K562 (cell line): Measurements from ENCODE around the gene COL4A1. TPM values are rescaled to one million over a fixed set of nuclear protein-coding genes. Genes with fewer than 3 reads are reported as not detected.

ENCODE experiments used
- ATAC-seq: fragments of 200-7000 bp; cut with Tn5 transposase; 3 replicates; pipeline ENCODE4 v1.9.1; 2020; ENCODE audit warnings: moderate library complexity
- BruUV-seq: library from RNA; stranded (reverse); fragments of 400-500 nt; replicated peaks from 2 replicates; lab custom pipeline; 2021; lab: Mats Ljungman, UMichigan
- CTCF ChIA-PET: fragments of 300-600 bp; formaldehyde crosslinking; extraction: SDS; loops from one replicate; lab custom pipeline; 2021; ENCODE audit warnings: low intra/inter-chr PET ratio; lab: Yijun Ruan, JAX
- POLR2A ChIA-PET: fragments of 300-600, 350-650 bp; sonication (Branson Sonifier 250); formaldehyde crosslinking; extraction: SDS; loops from one replicate; lab custom pipeline; 2021; ENCODE audit warnings: antibody characterized with exemption, inconsistent platforms; lab: Yijun Ruan, JAX
- DNase-seq, 4 experiments: peaks; one replicate each; pipeline versions ENCODE4 v3.0.0 to v3.0.0-alpha.2; 2011 to 2018; ENCODE audit warnings: low spot score in 3 of 4, mixed read lengths in 3 of 4; ENCODE audit errors: extremely low read depth in 1 of 4
- FAIRE-seq: peaks from 2 replicates; lab custom pipeline; 2011; peaks lifted over from hg19 to GRCh38; lab: Jason Lieb, UNC
- H2AFZ ChIP-seq: 2 replicates; pipeline ENCODE4 v1.6.0; 2011; ENCODE audit warnings: low read depth, low read length, control low read depth, inconsistent platforms
- H3K27ac ChIP-seq: fragments of 200-600 bp; 3 replicates; pipeline ENCODE4 v1.8.0; 2011; ENCODE audit warnings: low read depth, mild to moderate bottlenecking, control low read depth, inconsistent platforms, low read length, moderate library complexity, mixed read lengths; ENCODE audit errors: extremely low read depth
- H3K27me3 ChIP-seq, 2 experiments: fragments of 300-600 bp in 1 of 2; 2 replicates in 1 of 2; 3 replicates in 1 of 2; pipeline versions ENCODE4 v1.6.0 to v1.8.0; 2011; ENCODE audit warnings: inconsistent platforms in 2 of 2, low read length in 2 of 2, mild to moderate bottlenecking in 1 of 2, mixed read lengths in 1 of 2, moderate library complexity in 1 of 2; ENCODE audit not compliant: control insufficient read depth in 2 of 2, insufficient read depth in 2 of 2
- H3K36me3 ChIP-seq: fragments of 300-600 bp; 3 replicates; pipeline ENCODE4 v1.8.0; 2011; ENCODE audit warnings: mild to moderate bottlenecking, low read length, inconsistent platforms; ENCODE audit not compliant: control insufficient read depth, insufficient read depth
- H3K4me1 ChIP-seq, 2 experiments: fragments of 200-600 bp in 1 of 2; replicated peaks in 1 of 2; 2 replicates in 1 of 2; 3 replicates in 1 of 2; pipeline versions ENCODE4 v1.5.1 to v1.8.0; 2011; ENCODE audit warnings: inconsistent platforms in 2 of 2, low read length in 2 of 2, mild to moderate bottlenecking in 1 of 2, mixed read lengths in 1 of 2, moderate library complexity in 1 of 2; ENCODE audit not compliant: control insufficient read depth in 2 of 2, insufficient read depth in 2 of 2
- H3K4me2 ChIP-seq: 2 replicates; pipeline ENCODE4 v1.6.1; 2011; ENCODE audit warnings: low read length, control low read depth, inconsistent platforms, mixed read lengths; ENCODE audit not compliant: insufficient read depth
- H3K4me3 ChIP-seq: fragments of 200-600 bp; sonication (generic), shearing (Covaris generic); 2 replicates; pipeline ENCODE4 v1.5.1; 2016; ENCODE audit warnings: control low read depth, inconsistent platforms
- H3K79me2 ChIP-seq: fragments of 200-600 bp; 3 replicates; pipeline ENCODE4 v1.8.0; 2011; ENCODE audit warnings: low read length, inconsistent platforms; ENCODE audit not compliant: control insufficient read depth, insufficient read depth
- H3K9ac ChIP-seq, 2 experiments: 2 replicates each; pipeline versions ENCODE4 v1.6.0 to v1.6.1; 2011; ENCODE audit warnings: low read depth in 2 of 2, low read length in 2 of 2, control low read depth in 1 of 2, inconsistent platforms in 1 of 2, mild to moderate bottlenecking in 1 of 2, mixed read lengths in 1 of 2; ENCODE audit not compliant: insufficient read depth in 1 of 2
- H3K9me1 ChIP-seq: one replicate; pipeline ENCODE4 v1.6.0; 2011; ENCODE audit warnings: inconsistent platforms, mild to moderate bottlenecking, low read length, moderate library complexity; ENCODE audit not compliant: control insufficient read depth, insufficient read depth
- H3K9me3 ChIP-seq: replicated peaks from 2 replicates; pipeline ENCODE4 v1.5.1; 2011; ENCODE audit warnings: low read depth, low read length, inconsistent platforms; ENCODE audit not compliant: control insufficient read depth, insufficient read depth
- H4K20me1 ChIP-seq: replicated peaks from 2 replicates; pipeline ENCODE4 v1.6.1; 2011; ENCODE audit warnings: low read length, inconsistent platforms, mixed read lengths; ENCODE audit not compliant: control insufficient read depth, insufficient read depth
- FOXA3 ChIP-seq, 2 experiments: fragments of 450-650 bp in 1 of 2; sonication (generic) in 1 of 2; formaldehyde crosslinking; IDR thresholded peaks in 1 of 2; conservative IDR thresholded peaks in 1 of 2; 2 replicates each; pipeline versions ENCODE4 v1.4.0 to v1.8.0; 2020 to 2022; ENCODE audit warnings: mild to moderate bottlenecking in 2 of 2, missing genetic modification reagents in 1 of 2
- GTF2E2 ChIP-seq: fragments of 200-800 bp; sonication (Bioruptor generic); IDR thresholded peaks from 2 replicates; pipeline ENCODE4 v1.6.1; 2016; ENCODE audit warnings: missing genetic modification characterization, missing compliant biosample characterization
- POLR2A ChIP-seq: fragments of 450-650 bp; conservative IDR thresholded peaks from 2 replicates; pipeline ENCODE4 v1.6.1; 2016
- SREBF2 ChIP-seq: sonication (generic); formaldehyde crosslinking; IDR thresholded peaks from 2 replicates; pipeline ENCODE4 v1.4.0; 2020; ENCODE audit warnings: mild to moderate bottlenecking, missing genetic modification reagents
- XRCC5 ChIP-seq: fragments of 200-400 bp; formaldehyde crosslinking; IDR thresholded peaks from 2 replicates; pipeline ENCODE4 v1.6.1; 2017; ENCODE audit warnings: low read depth, mild to moderate bottlenecking, low read length
- ZNF3 ChIP-seq: fragments of 250-450 bp; sonication (Bioruptor Pico); IDR thresholded peaks from 2 replicates; pipeline ENCODE4 v1.5.0; 2021; ENCODE audit warnings: mild to moderate bottlenecking, moderate library complexity
- ZNF436 ChIP-seq: fragments of 250-450, 450-650 bp; sonication (Bioruptor Pico); formaldehyde crosslinking; IDR thresholded peaks from 2 replicates; pipeline ENCODE4 v1.7.0; 2020; ENCODE audit warnings: mild to moderate bottlenecking
- ZNF445 ChIP-seq: fragments of 250-450 bp; sonication (Bioruptor Pico); IDR thresholded peaks from 2 replicates; pipeline ENCODE4 v1.4.0; 2020; ENCODE audit warnings: low read depth, mild to moderate bottlenecking, moderate library complexity
- ZNF707 ChIP-seq: fragments of 250-450 bp; sonication (Bioruptor Pico); conservative IDR thresholded peaks from 2 replicates; pipeline ENCODE4 v1.8.0; 2022; ENCODE audit warnings: inconsistent platforms, mild to moderate bottlenecking, moderate library complexity
- WGBS: fragments of 100-300 bp; shearing (Covaris generic); methylation state at CpG from one replicate; pipeline ENCODE4 v1.1.6; 2016; ENCODE audit warnings: low coverage, mixed read lengths; ENCODE audit not compliant: insufficient coverage; ENCODE audit errors: missing lambda C conversion rate; 5-methylcytosine and 5-hydroxymethylcytosine counted together
- in situ Hi-C: fragments of 300-500 bp; cut with MboI; formaldehyde crosslinking; loops from 4 replicates; pipeline ENCODE4 v1.15.0; 2018; ENCODE audit warnings: inconsistent platforms, mixed read lengths
- intact Hi-C: fragments of 100-400 bp; cut with micrococcal nuclease; formaldehyde crosslinking; loops from 2 replicates; pipeline ENCODE4 v1.14.2; 2022
- polyA plus RNA-seq, 8 experiments: library from polyadenylated mRNA; depleted of rRNA in 4 of 8; stranded (reverse) in 5 of 8; unstranded in 3 of 8; fragments of >200 nt; fragmentation: Nextera tagmentation in 2 of 8; fragmentation: Illumina TruSeq in 1 of 8; extraction: Ambion mirVana in 2 of 8; extraction: Trizol in 1 of 8; gene quantifications; 2 replicates each; pipeline versions ENCODE4 v1.2.1 to v1.2.3, GENCODE V29; 2011 to 2014; ENCODE audit warnings: inconsistent platforms in 1 of 8, missing spikeins in 1 of 8
- total RNA-seq, 7 experiments: library from RNA; depleted of rRNA in 6 of 7; stranded (reverse); fragments of >200 nt in 6 of 7; fragmentation: Illumina TruSeq in 2 of 7; extraction: Trizol in 2 of 7; gene quantifications; 2 replicates each; pipeline versions ENCODE4 v1.2.1 to v1.2.3, GENCODE V29; 2011 to 2021; ENCODE audit warnings: low replicate concordance in 1 of 7
- TF ChIP-seq, protein P1 (sequence below): fragments of 250-450 bp; sonication (Bioruptor Pico); IDR thresholded peaks from 2 replicates; pipeline ENCODE4 v1.8.0; 2021; ENCODE audit warnings: borderline replicate concordance, mild to moderate bottlenecking, moderate library complexity; ENCODE audit not compliant: poor library complexity, severe bottlenecking
- TF ChIP-seq, protein P2 (sequence below): sonication (generic); formaldehyde crosslinking; IDR thresholded peaks from 2 replicates; pipeline ENCODE4 v1.8.0; 2022; ENCODE audit warnings: missing genetic modification reagents, mild to moderate bottlenecking, moderate library complexity, borderline replicate concordance
- TF ChIP-seq, protein P3 (sequence below): fragments of 450-650 bp; IDR thresholded peaks from one replicate; pipeline ENCODE4 v1.6.1; 2018; ENCODE audit warnings: mild to moderate bottlenecking, moderate library complexity; ENCODE audit not compliant: partially characterized antibody
- TF ChIP-seq, protein P4 (sequence below), 3 experiments: fragments of 200-800 bp in 1 of 3; fragments of 250-450 bp in 1 of 3; fragments of 450-650 bp in 1 of 3; sonication (Bioruptor Pico) in 1 of 3; sonication (Bioruptor generic) in 1 of 3; formaldehyde crosslinking in 1 of 3; IDR thresholded peaks; 2 replicates each; pipeline versions ENCODE4 v1.6.1 to v1.8.0; 2016 to 2022; ENCODE audit warnings: mild to moderate bottlenecking in 2 of 3, missing genetic modification characterization in 2 of 3, missing compliant biosample characterization in 1 of 3, moderate library complexity in 1 of 3

The COL4A1 gene
- total and polyA plus RNA-seq, 9 of the 15 experiments (the other 6 are each of a cell fraction or from before 2014, with no cell fraction given): 0.35 TPM; not detected in 8

DNA sequence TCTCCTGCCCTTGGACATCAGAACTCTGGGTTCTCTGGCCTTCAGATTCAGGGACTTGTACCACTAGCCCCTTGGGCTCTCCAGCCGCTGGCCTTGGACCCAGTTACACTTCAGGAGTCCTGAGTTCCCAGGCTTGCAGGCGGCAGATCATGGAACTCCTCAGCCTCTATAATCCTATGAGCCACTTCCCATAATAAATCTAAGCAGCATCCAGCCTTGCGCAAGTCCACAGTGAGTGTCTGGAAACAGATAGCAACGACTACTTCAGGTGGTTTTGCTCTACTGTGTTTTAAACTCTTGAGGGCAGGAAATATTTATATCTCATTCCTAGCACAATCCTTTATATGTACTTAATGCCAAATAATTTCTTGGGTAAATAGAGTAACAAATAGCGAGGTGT, 92.3 kb downstream of the COL4A1 start:
- FAIRE-seq (no peak), DNase-seq (no peak), ATAC-seq (no peak)
- intact Hi-C loops: no loop called here
- WGBS: 8% methylated on average over 5 of the region's 5 CpGs
- BruUV-seq: no TSS peak
- no peaks in the 10 kb centered on the region for H3K9me1 ChIP-seq
- no peaks in the 10 kb centered on the region for H3K79me2 ChIP-seq
- in situ Hi-C loops: no loop called here
- H3K27ac ChIP-seq: no peak overlapping the region
- H3K27me3 ChIP-seq: peaks cover 2 to 33% of the 10 kb centered on the region in 2 experiments; a peak in 4 of 5 replicates
- ChIA-PET CTCF (interaction anchor here (0.7 kb wide), 1 partner anchor 201 kb away, joined by 3 read pairs; no protein-coding TSS in a partner anchor), POLR2A (no interaction called here)
- H3K4me2 ChIP-seq: no peak overlapping the region
- TF ChIP-seq GTF2E2 (no peak), FOXA3 (CRISPR knock-in tag; conservative IDR thresholded peaks at IDR 0.05 in 1 of 2, IDR thresholded peaks at IDR 0.05 in 1 of 2) (no peak), ZNF3 (CRISPR knock-in tag) (no peak), ZNF436 (CRISPR knock-in tag) (no peak), XRCC5 (no peak), ZNF707 (CRISPR knock-in tag) (no peak), POLR2A (no peak), SREBF2 (CRISPR knock-in tag) (no peak), ZNF445 (no peak)
- TF ChIP-seq, protein P1, sequence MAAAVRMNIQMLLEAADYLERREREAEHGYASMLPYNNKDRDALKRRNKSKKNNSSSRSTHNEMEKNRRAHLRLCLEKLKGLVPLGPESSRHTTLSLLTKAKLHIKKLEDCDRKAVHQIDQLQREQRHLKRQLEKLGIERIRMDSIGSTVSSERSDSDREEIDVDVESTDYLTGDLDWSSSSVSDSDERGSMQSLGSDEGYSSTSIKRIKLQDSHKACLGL: no peak
- TF ChIP-seq, protein P2, sequence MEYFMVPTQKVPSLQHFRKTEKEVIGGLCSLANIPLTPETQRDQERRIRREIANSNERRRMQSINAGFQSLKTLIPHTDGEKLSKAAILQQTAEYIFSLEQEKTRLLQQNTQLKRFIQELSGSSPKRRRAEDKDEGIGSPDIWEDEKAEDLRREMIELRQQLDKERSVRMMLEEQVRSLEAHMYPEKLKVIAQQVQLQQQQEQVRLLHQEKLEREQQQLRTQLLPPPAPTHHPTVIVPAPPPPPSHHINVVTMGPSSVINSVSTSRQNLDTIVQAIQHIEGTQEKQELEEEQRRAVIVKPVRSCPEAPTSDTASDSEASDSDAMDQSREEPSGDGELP (CRISPR knock-in tag): no peak
- TF ChIP-seq, protein P3, sequence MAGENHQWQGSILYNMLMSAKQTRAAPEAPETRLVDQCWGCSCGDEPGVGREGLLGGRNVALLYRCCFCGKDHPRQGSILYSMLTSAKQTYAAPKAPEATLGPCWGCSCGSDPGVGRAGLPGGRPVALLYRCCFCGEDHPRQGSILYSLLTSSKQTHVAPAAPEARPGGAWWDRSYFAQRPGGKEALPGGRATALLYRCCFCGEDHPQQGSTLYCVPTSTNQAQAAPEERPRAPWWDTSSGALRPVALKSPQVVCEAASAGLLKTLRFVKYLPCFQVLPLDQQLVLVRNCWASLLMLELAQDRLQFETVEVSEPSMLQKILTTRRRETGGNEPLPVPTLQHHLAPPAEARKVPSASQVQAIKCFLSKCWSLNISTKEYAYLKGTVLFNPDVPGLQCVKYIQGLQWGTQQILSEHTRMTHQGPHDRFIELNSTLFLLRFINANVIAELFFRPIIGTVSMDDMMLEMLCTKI: no peak
- TF ChIP-seq, protein P4, sequence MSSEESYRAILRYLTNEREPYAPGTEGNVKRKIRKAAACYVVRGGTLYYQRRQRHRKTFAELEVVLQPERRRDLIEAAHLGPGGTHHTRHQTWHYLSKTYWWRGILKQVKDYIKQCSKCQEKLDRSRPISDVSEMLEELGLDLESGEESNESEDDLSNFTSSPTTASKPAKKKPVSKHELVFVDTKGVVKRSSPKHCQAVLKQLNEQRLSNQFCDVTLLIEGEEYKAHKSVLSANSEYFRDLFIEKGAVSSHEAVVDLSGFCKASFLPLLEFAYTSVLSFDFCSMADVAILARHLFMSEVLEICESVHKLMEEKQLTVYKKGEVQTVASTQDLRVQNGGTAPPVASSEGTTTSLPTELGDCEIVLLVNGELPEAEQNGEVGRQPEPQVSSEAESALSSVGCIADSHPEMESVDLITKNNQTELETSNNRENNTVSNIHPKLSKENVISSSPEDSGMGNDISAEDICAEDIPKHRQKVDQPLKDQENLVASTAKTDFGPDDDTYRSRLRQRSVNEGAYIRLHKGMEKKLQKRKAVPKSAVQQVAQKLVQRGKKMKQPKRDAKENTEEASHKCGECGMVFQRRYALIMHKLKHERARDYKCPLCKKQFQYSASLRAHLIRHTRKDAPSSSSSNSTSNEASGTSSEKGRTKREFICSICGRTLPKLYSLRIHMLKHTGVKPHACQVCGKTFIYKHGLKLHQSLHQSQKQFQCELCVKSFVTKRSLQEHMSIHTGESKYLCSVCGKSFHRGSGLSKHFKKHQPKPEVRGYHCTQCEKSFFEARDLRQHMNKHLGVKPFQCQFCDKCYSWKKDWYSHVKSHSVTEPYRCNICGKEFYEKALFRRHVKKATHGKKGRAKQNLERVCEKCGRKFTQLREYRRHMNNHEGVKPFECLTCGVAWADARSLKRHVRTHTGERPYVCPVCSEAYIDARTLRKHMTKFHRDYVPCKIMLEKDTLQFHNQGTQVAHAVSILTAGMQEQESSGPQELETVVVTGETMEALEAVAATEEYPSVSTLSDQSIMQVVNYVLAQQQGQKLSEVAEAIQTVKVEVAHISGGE (CRISPR knock-in tag; IDR thresholded peaks at IDR 0.05): no peak
- H3K36me3 ChIP-seq: no peaks in the 10 kb centered on the region
- no peak overlapping the region for H3K4me3 ChIP-seq
- no peak overlapping the region for H2AFZ ChIP-seq
- H4K20me1 ChIP-seq: no peaks in the 10 kb centered on the region
- H3K9me3 ChIP-seq: no peaks in the 10 kb centered on the region
- H3K4me1 ChIP-seq: no peaks in the 10 kb centered on the region
- no peak overlapping the region for H3K9ac ChIP-seq
